ENCODE results near the gene CTSL.
"Not testable (repeated sequence)": the region's sequence is repeated elsewhere in the genome, so short reads cannot be mapped to it uniquely, and the experiment has no call there.

CTSL gene

GRCh38 chr9:87748881-87749280 is 23.0 kb downstream of the CTSL start:
- FAIRE-seq (no peak), DNase-seq (ENCODE audit: insufficient read length, low spot score) (no peak)
- TF ChIP-seq, protein P1, sequence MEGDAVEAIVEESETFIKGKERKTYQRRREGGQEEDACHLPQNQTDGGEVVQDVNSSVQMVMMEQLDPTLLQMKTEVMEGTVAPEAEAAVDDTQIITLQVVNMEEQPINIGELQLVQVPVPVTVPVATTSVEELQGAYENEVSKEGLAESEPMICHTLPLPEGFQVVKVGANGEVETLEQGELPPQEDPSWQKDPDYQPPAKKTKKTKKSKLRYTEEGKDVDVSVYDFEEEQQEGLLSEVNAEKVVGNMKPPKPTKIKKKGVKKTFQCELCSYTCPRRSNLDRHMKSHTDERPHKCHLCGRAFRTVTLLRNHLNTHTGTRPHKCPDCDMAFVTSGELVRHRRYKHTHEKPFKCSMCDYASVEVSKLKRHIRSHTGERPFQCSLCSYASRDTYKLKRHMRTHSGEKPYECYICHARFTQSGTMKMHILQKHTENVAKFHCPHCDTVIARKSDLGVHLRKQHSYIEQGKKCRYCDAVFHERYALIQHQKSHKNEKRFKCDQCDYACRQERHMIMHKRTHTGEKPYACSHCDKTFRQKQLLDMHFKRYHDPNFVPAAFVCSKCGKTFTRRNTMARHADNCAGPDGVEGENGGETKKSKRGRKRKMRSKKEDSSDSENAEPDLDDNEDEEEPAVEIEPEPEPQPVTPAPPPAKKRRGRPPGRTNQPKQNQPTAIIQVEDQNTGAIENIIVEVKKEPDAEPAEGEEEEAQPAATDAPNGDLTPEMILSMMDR (IDR thresholded peaks at IDR 0.05; ENCODE audit: insufficient read depth, missing control alignments) = no peak

GRCh38 chr9:87749335-87750035 is 23.6 kb downstream of the CTSL start:
- DNase-seq (ENCODE audit: insufficient read length, low spot score) = no peak
- TF ChIP-seq, protein P1 (IDR thresholded peaks at IDR 0.05; ENCODE audit: insufficient read depth, missing control alignments) = no peak
- no peak for FAIRE-seq

GRCh38 chr9:87750726-87751125 is 24.8 kb downstream of the CTSL start:
- FAIRE-seq = no peak
- no peak for DNase-seq (ENCODE audit: insufficient read length, low spot score)
- TF ChIP-seq, protein P1 (IDR thresholded peaks at IDR 0.05; ENCODE audit: insufficient read depth, missing control alignments) = no peak

GRCh38 chr9:87751423-87751822 is 25.5 kb downstream of the CTSL start:
- DNase-seq (ENCODE audit: insufficient read length, low spot score) (no peak), FAIRE-seq (no peak)
- TF ChIP-seq, protein P1 (IDR thresholded peaks at IDR 0.05; ENCODE audit: insufficient read depth, missing control alignments) = no peak

- TF ChIP-seq, protein P1 (IDR thresholded peaks at IDR 0.05; ENCODE audit: insufficient read depth, missing control alignments) = no peak
- DNase-seq (ENCODE audit: insufficient read length, low spot score) = no peak
- FAIRE-seq = no peak
Measured at GRCh38 chr9:87751868-87752267, 25.9 kb downstream of the CTSL start.

- TF ChIP-seq, protein P1 (IDR thresholded peaks at IDR 0.05; ENCODE audit: insufficient read depth, missing control alignments) = no peak
- DNase-seq (ENCODE audit: insufficient read length, low spot score) (no peak), FAIRE-seq (no peak)
Measured at GRCh38 chr9:87753313-87753712, 27.4 kb downstream of the CTSL start.

- not testable (repeated sequence) for DNase-seq (ENCODE audit: insufficient read length, low spot score); FAIRE-seq
Measured at GRCh38 chr9:87758330-87758729, 32.4 kb downstream of the CTSL start.

DNA sequence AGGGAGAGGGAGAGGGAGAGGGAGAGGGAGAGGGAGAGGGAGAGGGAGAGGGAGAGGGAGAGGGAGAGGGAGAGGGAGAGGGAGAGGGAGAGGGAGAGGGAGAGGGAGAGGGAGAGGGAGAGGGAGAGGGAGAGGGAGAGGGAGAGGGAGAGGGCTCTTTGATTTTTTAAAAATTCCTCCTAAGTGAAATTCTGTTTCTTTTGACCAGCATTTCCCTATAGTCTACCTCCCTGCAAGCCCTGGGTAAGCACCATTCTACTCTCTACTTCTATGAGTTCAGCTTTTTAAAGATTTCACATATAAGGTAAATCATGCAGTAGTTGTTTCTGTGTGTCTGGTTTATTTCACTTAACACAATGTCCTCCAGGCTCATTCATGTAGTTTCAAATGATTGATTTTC is 34.1 kb downstream of the CTSL start:
- DNase-seq (ENCODE audit: insufficient read length, low spot score); FAIRE-seq: not testable (repeated sequence)

Data from D721Med (cell line).